H1 (cell line): ENCODE measurements around the gene RERE.

Experiments used
- ATF2 ChIP-seq: IDR thresholded peaks from 2 replicates; pipeline ENCODE4 v1.6.1; 2012; ENCODE audit warnings: low read length, inconsistent platforms
- BRCA1 ChIP-seq: IDR thresholded peaks from 2 replicates; pipeline ENCODE4 v1.6.1; 2012; ENCODE audit warnings: low read depth, low read length, improper control_type of control experiment
- CTCF ChIP-seq, 3 experiments: IDR thresholded peaks; 1 replicate in 2 of 3; 2 replicates in 1 of 3; pipeline versions ENCODE4 v1.5.1 to v1.6.1; 2011; ENCODE audit warnings: low read length in 3 of 3, mild to moderate bottlenecking in 3 of 3, inconsistent platforms in 2 of 3, low read depth in 1 of 3, moderate library complexity in 1 of 3; ENCODE audit not compliant: insufficient read depth in 1 of 3; ENCODE audit errors: control extremely low read depth in 1 of 3
- EGR1 ChIP-seq: IDR thresholded peaks from 2 replicates; pipeline ENCODE4 v1.6.1; 2011; ENCODE audit warnings: low read depth, low read length, borderline replicate concordance
- EZH2 ChIP-seq: fragments of 200-600 bp; sonication (generic); IDR thresholded peaks from 2 replicates; pipeline ENCODE4 v1.7.1; 2012; ENCODE audit warnings: low read depth, mild to moderate bottlenecking, moderate library complexity, low read length, inconsistent platforms; ENCODE audit not compliant: severe bottlenecking
- JUN ChIP-seq: IDR thresholded peaks from 2 replicates; pipeline ENCODE4 v1.6.1; 2011; ENCODE audit warnings: low read depth, mild to moderate bottlenecking, improper control_type of control experiment, low read length
- POLR2A ChIP-seq, 2 experiments: IDR thresholded peaks; 1 replicate in 1 of 2; 2 replicates in 1 of 2; pipeline ENCODE4 v1.6.1; 2011; ENCODE audit warnings: low read depth in 2 of 2, low read length in 2 of 2, mild to moderate bottlenecking in 2 of 2; ENCODE audit errors: control extremely low read depth in 1 of 2
- RBBP5 ChIP-seq: IDR thresholded peaks from 2 replicates; pipeline ENCODE4 v1.7.1; 2012; ENCODE audit warnings: low read depth, mild to moderate bottlenecking, inconsistent platforms, low read length, moderate library complexity, borderline replicate concordance
- SIN3A ChIP-seq, 2 experiments: IDR thresholded peaks in 1 of 2; conservative IDR thresholded peaks in 1 of 2; 2 replicates each; pipeline ENCODE4 v1.6.1; 2011 to 2012; ENCODE audit warnings: low read length in 2 of 2, improper control_type of control experiment in 1 of 2, low read depth in 1 of 2, mild to moderate bottlenecking in 1 of 2
- USF2 ChIP-seq: IDR thresholded peaks from 2 replicates; pipeline ENCODE4 v1.6.1; 2011; ENCODE audit warnings: low read length, improper control_type of control experiment
- YY1 ChIP-seq: IDR thresholded peaks from 2 replicates; pipeline ENCODE4 v1.6.1; 2011; ENCODE audit warnings: low read depth, mild to moderate bottlenecking, low read length

GRCh38 chr1:8684590-8684989 is 132.8 kb downstream of the RERE start:
- no peak for TF ChIP-seq EZH2
- TF ChIP-seq SIN3A (conservative IDR thresholded peaks at IDR 0.05 in 1 of 2, IDR thresholded peaks at IDR 0.05 in 1 of 2; ENCODE audit: low read depth in 1 of 2, low read length in 2 of 2), result no peak
- no peak for TF ChIP-seq CTCF (IDR thresholded peaks at IDR 0.05; ENCODE audit: control extremely low read depth in 1 of 3, insufficient read depth in 1 of 3, low read depth in 1 of 3, low read length in 3 of 3)
- no peak for TF ChIP-seq ATF2
- TF ChIP-seq RBBP5, result no peak
- no peak for TF ChIP-seq USF2
- no peak for TF ChIP-seq POLR2A (IDR thresholded peaks at IDR 0.05; ENCODE audit: control extremely low read depth in 1 of 2, low read depth in 2 of 2, low read length in 2 of 2)
- TF ChIP-seq JUN, result no peak
- TF ChIP-seq YY1, result no peak
- no peak for TF ChIP-seq EGR1
- no peak for TF ChIP-seq BRCA1
